ENCODE results near the gene GPR156.

GRCh38 chr3:120289636-120290035, 4.6 kb upstream of the GPR156 start:
- TF ChIP-seq POLR2AphosphoS5 (IDR thresholded peaks at IDR 0.05; ENCODE audit: low read depth, low read length) (no peak), POLR2A (IDR thresholded peaks at IDR 0.05; ENCODE audit: low read depth, low read length) (no peak), TAF1 (IDR thresholded peaks at IDR 0.05; ENCODE audit: low read depth, low read length) (no peak)
